GM12872 (cell line): ENCODE measurements around the gene ONECUT1.

Experiments
- CTCF ChIP-seq: IDR thresholded peaks from 3 replicates; pipeline ENCODE4 v1.5.1; 2011; ENCODE audit warnings: low read depth, mild to moderate bottlenecking, low read length, moderate library complexity; ENCODE audit not compliant: insufficient read depth

The ONECUT1 gene

GRCh38 chr15:52805351-52806283 lies 15.5 kb upstream of the ONECUT1 start:
- 0 out of 3 replicates have a peak, but pooled peaks have one; percentile 22 for TF ChIP-seq CTCF

GRCh38 chr15:52804526-52805081 lies 14.5 kb upstream of the ONECUT1 start:
- TF ChIP-seq CTCF: no peak

- no peak for TF ChIP-seq CTCF
These were observed 13.6 kb upstream of the ONECUT1 start for GRCh38 chr15:52803467-52804306.

GRCh38 chr15:52803108-52803466 lies 13.0 kb upstream of the ONECUT1 start:
- no peak for TF ChIP-seq CTCF

GRCh38 chr15:52802110-52802509 lies 12.0 kb upstream of the ONECUT1 start:
- no peak for TF ChIP-seq CTCF

GRCh38 chr15:52801748-52802085 lies 11.6 kb upstream of the ONECUT1 start:
- no peak for TF ChIP-seq CTCF

- TF ChIP-seq CTCF: no peak
These were observed 11.0 kb upstream of the ONECUT1 start for GRCh38 chr15:52800828-52801747.
